Thyroid gland (tissue), 4 donors: Measurements from ENCODE around the gene ETV5. TPM values are rescaled to one million over a fixed set of nuclear protein-coding genes. Genes with fewer than 3 reads are reported as not detected.

ENCODE experiments used
- DNase-seq, 2 donors: peaks; one replicate each; pipeline ENCODE4 v3.0.0-alpha.2; 2019
- H3K27ac ChIP-seq, 3 donors: fragments of 200-600 bp; sonication (generic); 1 replicate in 2 of 3; 2 replicates in 1 of 3; pipeline ENCODE4 v1.5.1; 2016 to 2019; ENCODE audit warnings: mild to moderate bottlenecking in 1 of 3, moderate library complexity in 1 of 3
- H3K27me3 ChIP-seq: fragments of 200-600 bp; sonication (generic); one replicate; pipeline ENCODE4 v1.5.1; 2019
- H3K36me3 ChIP-seq, 2 donors: fragments of 200-600 bp; sonication (generic); one replicate each; pipeline ENCODE4 v1.5.1; 2016 to 2019
- H3K4me1 ChIP-seq, 2 donors: fragments of 200-600 bp; sonication (generic); one replicate each; pipeline ENCODE4 v1.5.1; 2017 to 2019
- H3K4me3 ChIP-seq, 3 donors: fragments of 200-600 bp; sonication (generic); replicated peaks in 1 of 3; 1 replicate in 2 of 3; 2 replicates in 1 of 3; pipeline ENCODE4 v1.5.1; 2016; ENCODE audit warnings: mild to moderate bottlenecking in 1 of 3
- H3K9me3 ChIP-seq: fragments of 200-600 bp; sonication (generic); one replicate; pipeline ENCODE4 v1.5.1; 2017
- CTCF ChIP-seq, 6 experiments: fragments of 200-600 bp in 3 of 6; fragments of 450-650 bp in 3 of 6; sonication (generic) in 3 of 6; IDR thresholded peaks; one replicate each; pipeline ENCODE4 v1.5.1; 2016 to 2019; ENCODE audit warnings: antibody characterized with exemption in 6 of 6, mild to moderate bottlenecking in 2 of 6, inconsistent platforms in 1 of 6, moderate library complexity in 1 of 6
- POLR2A ChIP-seq, 2 donors: fragments of 450-650 bp; IDR thresholded peaks; one replicate each; pipeline ENCODE4 v1.6.1; 2017; ENCODE audit warnings: antibody characterized with exemption in 2 of 2, mild to moderate bottlenecking in 2 of 2, moderate library complexity in 1 of 2
- WGBS, 2 donors: methylation state at CpG; one replicate each; pipeline ENCODE4 v1.1.5; 2017; 5-methylcytosine and 5-hydroxymethylcytosine counted together
- intact Hi-C: fragments of 100-400 bp; cut with DNase I; formaldehyde crosslinking; loops from one replicate; pipeline ENCODE4 v1.15.1; 2023
- total RNA-seq, 4 donors: library from RNA; depleted of rRNA; stranded (reverse); fragments of >200 nt; gene quantifications; one replicate each; pipeline ENCODE4 v1.2.3, GENCODE V29; 2016

The ETV5 gene
- total RNA-seq, 4 donors from 2014 or later = 17.9 to 51.5 (median 28.9) TPM

DNA sequence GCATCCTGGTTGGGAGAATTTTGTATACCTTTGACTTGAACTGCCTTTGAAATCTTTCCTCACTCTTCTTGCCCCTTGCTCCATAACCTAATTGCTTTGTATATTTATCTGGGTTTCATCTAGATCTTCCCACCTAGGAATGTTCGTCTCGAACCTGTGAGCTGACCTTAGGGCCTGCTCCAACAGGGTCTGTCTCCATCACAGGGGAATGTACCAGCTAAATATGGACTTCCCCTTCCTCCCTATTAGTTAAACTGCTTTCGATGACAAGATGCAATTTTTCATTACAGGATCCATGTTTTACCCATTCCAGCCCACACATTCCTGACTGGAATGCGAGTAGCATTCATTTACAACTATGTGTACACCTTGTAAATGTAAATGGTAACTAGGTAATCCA lies 10.6 kb upstream of the ETV5 start:
- TF ChIP-seq CTCF (IDR thresholded peaks at IDR 0.05) (no peak), POLR2A (IDR thresholded peaks at IDR 0.05) (no peak)
- Histone ChIP-seq H3K27me3 (no peaks in the 10 kb centered on the region), H3K36me3 (no peaks in the 10 kb centered on the region), H3K27ac (no peak overlapping the region), H3K9me3 (no peaks in the 10 kb centered on the region), H3K4me3 (no peak overlapping the region), H3K4me1 (peaks cover 11 to 12% of the 10 kb centered on the region in 2 donors)
- DNase-seq = no peak
- WGBS, 2 donors = 83 to 84% methylated on average over 4 of the region's 4 CpGs
- intact Hi-C loops = no loop called here

DNA sequence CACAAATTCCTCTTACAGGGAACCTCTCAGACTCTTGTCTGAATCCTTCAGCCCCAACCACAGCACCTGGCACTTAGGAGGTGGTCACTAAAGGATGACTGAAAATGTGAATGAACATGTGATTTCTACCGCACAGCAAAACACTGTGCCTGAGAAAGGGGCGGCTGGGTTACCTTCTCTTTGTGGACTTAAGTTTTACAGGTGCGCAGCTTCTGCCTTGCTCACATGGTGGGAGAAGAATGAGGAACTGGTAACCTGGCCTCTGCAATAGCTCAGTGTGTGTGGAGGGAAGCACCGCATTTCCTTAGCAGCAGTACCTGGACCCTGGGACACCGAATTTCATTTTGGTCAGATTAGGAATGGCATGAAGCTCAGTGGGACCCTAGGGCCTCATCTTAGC lies 9.8 kb upstream of the ETV5 start:
- TF ChIP-seq POLR2A (IDR thresholded peaks at IDR 0.05) (no peak), CTCF (IDR thresholded peaks at IDR 0.05) (no peak)

GRCh38 chr3:186117521-186118134 lies 8.7 kb upstream of the ETV5 start:
- H3K27ac ChIP-seq = no peak overlapping the region
- TF ChIP-seq POLR2A (IDR thresholded peaks at IDR 0.05) = no peak
- TF ChIP-seq CTCF (IDR thresholded peaks at IDR 0.05) = no peak
- 95% methylated on average over 3 of the region's 3 CpGs for WGBS, 2 donors
- H3K4me3 ChIP-seq = no peak overlapping the region
- intact Hi-C loops = no loop called here
- no peaks in the 10 kb centered on the region for H3K9me3 ChIP-seq
- peaks cover 0 to 5% of the 10 kb centered on the region in 2 donors for H3K4me1 ChIP-seq
- H3K36me3 ChIP-seq = no peaks in the 10 kb centered on the region
- DNase-seq = no peak
- no peaks in the 10 kb centered on the region for H3K27me3 ChIP-seq

More for the DNA sequence above, 9.8 kb upstream of the ETV5 start:
- H3K27me3 ChIP-seq = no peaks in the 10 kb centered on the region
- WGBS, 2 donors = 82 to 95% methylated on average over 5 of the region's 5 CpGs
- H3K4me3 ChIP-seq = no peak overlapping the region
- no peak for DNase-seq
- intact Hi-C loops = no loop called here
- peaks cover 3 to 5% of the 10 kb centered on the region in 2 donors for H3K4me1 ChIP-seq
- H3K27ac ChIP-seq = no peak overlapping the region
- H3K9me3 ChIP-seq = no peaks in the 10 kb centered on the region
- H3K36me3 ChIP-seq = no peaks in the 10 kb centered on the region

- no peaks in the 10 kb centered on the region for H3K9me3 ChIP-seq
- WGBS, 2 donors = 83 to 89% methylated on average over 15 of the region's 15 CpGs
Observed at GRCh38 chr3:186115239-186115996, 6.5 kb upstream of the ETV5 start.

More at GRCh38 chr3:186115239-186115996, 6.5 kb upstream of the ETV5 start:
- intact Hi-C loops = no loop called here
- Histone ChIP-seq H3K36me3 (no peaks in the 10 kb centered on the region), H3K4me3 (no peak overlapping the region), H3K4me1 (peaks cover 0 to 2% of the 10 kb centered on the region in 2 donors), H3K27ac (no peak overlapping the region), H3K27me3 (no peaks in the 10 kb centered on the region)
- DNase-seq = no peak
- TF ChIP-seq CTCF (IDR thresholded peaks at IDR 0.05) (no peak), POLR2A (IDR thresholded peaks at IDR 0.05) (no peak)
